RWPE2 (cell line): Measurements from ENCODE around the gene CCDC7.

ENCODE experiments used
- ATAC-seq: fragments of 200-7000 bp; cut with Tn5 transposase; 3 replicates; pipeline ENCODE4 v1.9.1; 2021; ENCODE audit warnings: low read depth
- DNase-seq: peaks from one replicate; pipeline ENCODE4 v3.0.0-alpha.2; 2020; ENCODE audit warnings: low spot score
- H3K27ac ChIP-seq: fragments of 450-650 bp; 2 replicates; pipeline ENCODE4 v1.5.1; 2017; ENCODE audit warnings: mild to moderate bottlenecking; ENCODE audit not compliant: poor library complexity, severe bottlenecking
- H3K27me3 ChIP-seq: fragments of 250-450 bp; sonication (Bioruptor Pico); 2 replicates; pipeline ENCODE4 v1.5.1; 2021; ENCODE audit warnings: mild to moderate bottlenecking, moderate library complexity; ENCODE audit not compliant: insufficient read depth, poor library complexity, severe bottlenecking
- H3K36me3 ChIP-seq: fragments of 250-450 bp; sonication (Bioruptor Pico); 2 replicates; pipeline ENCODE4 v1.5.1; 2020; ENCODE audit warnings: low read depth, mild to moderate bottlenecking, moderate library complexity
- H3K4me1 ChIP-seq: fragments of 250-450 bp; sonication (Bioruptor Pico); 2 replicates; pipeline ENCODE4 v1.5.1; 2021; ENCODE audit warnings: mild to moderate bottlenecking, moderate library complexity; ENCODE audit not compliant: insufficient read depth, poor library complexity, severe bottlenecking
- H3K4me3 ChIP-seq: fragments of 250-450 bp; sonication (Bioruptor Pico); 2 replicates; pipeline ENCODE4 v1.5.1; 2021; ENCODE audit warnings: mild to moderate bottlenecking, moderate library complexity; ENCODE audit not compliant: severe bottlenecking
- H3K9me3 ChIP-seq: fragments of 250-450 bp; sonication (Bioruptor Pico); 2 replicates; pipeline ENCODE4 v1.5.1; 2021; ENCODE audit warnings: mild to moderate bottlenecking, moderate library complexity; ENCODE audit not compliant: severe bottlenecking
- CTCF ChIP-seq: fragments of 450-650 bp; IDR thresholded peaks from one replicate; pipeline ENCODE4 v1.5.1; 2017; ENCODE audit warnings: mild to moderate bottlenecking, moderate library complexity; ENCODE audit not compliant: poor library complexity, severe bottlenecking

Gene CCDC7

GRCh38 chr10:32413513-32413912 lies 32.4 kb upstream of the CCDC7 start:
- H3K4me1 ChIP-seq: peaks cover 22% of the 10 kb centered on the region
- ATAC-seq: peak; percentile 90
- H3K36me3 ChIP-seq: no peaks in the 10 kb centered on the region
- no peak overlapping the region for H3K4me3 ChIP-seq
- TF ChIP-seq CTCF: no peak
- H3K9me3 ChIP-seq: no peaks in the 10 kb centered on the region
- peak; percentile 62 for DNase-seq
- H3K27ac ChIP-seq: peak overlapping the region; percentile 69
- no peaks in the 10 kb centered on the region for H3K27me3 ChIP-seq

GRCh38 chr10:32415361-32415760 lies 30.6 kb upstream of the CCDC7 start:
- H3K27ac ChIP-seq: no peak overlapping the region
- no peak overlapping the region for H3K4me3 ChIP-seq
- DNase-seq: no peak
- no peaks in the 10 kb centered on the region for H3K9me3 ChIP-seq
- H3K36me3 ChIP-seq: no peaks in the 10 kb centered on the region
- ATAC-seq: no peak
- H3K4me1 ChIP-seq: peaks cover 22% of the 10 kb centered on the region
- H3K27me3 ChIP-seq: no peaks in the 10 kb centered on the region
- no peak for TF ChIP-seq CTCF

DNA sequence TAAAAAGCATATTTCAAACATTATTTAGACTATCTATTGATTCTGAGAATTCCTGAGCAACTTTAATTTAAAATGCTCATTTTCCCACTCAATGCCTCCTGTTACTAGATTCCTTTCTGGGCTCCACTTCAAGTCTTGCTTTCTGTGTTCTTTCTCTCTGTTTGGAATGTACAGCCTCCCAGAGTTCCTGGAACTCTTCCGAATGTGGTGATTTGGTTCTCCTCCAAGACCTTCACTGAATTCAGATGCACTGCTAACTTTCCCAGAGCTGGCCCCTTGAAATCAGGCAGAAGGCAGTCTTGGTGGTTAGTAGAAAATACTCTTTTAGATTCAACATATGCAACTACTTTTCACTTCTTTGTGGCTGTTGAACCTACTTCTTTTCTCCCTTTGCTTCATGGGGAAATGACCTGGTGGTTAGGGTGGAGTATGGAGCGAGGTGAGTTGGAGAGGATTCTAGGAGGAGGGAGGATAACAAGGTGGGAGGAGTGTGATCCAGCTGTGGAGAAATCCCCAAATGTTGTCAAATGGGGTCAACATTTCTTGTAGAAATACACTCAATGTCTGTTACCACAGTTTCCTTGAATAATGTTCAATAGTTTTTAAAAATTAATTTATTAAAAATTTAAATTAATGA lies 27.9 kb upstream of the CCDC7 start:
- no peak for ATAC-seq

GRCh38 chr10:32418572-32418971 lies 27.4 kb upstream of the CCDC7 start:
- no peaks in the 10 kb centered on the region for H3K36me3 ChIP-seq
- no peak for DNase-seq
- no peak for ATAC-seq
- peaks cover 4% of the 10 kb centered on the region for H3K4me1 ChIP-seq
- no peak overlapping the region for H3K4me3 ChIP-seq
- H3K9me3 ChIP-seq: no peaks in the 10 kb centered on the region
- H3K27me3 ChIP-seq: no peaks in the 10 kb centered on the region
- no peak for TF ChIP-seq CTCF
- no peak overlapping the region for H3K27ac ChIP-seq

More for the DNA sequence above, 27.9 kb upstream of the CCDC7 start:
- H3K27me3 ChIP-seq: no peaks in the 10 kb centered on the region
- no peak for DNase-seq
- H3K4me1 ChIP-seq: peaks cover 9% of the 10 kb centered on the region
- no peak overlapping the region for H3K27ac ChIP-seq
- TF ChIP-seq CTCF: no peak
- no peak overlapping the region for H3K4me3 ChIP-seq
- H3K9me3 ChIP-seq: no peaks in the 10 kb centered on the region
- H3K36me3 ChIP-seq: no peaks in the 10 kb centered on the region

DNA sequence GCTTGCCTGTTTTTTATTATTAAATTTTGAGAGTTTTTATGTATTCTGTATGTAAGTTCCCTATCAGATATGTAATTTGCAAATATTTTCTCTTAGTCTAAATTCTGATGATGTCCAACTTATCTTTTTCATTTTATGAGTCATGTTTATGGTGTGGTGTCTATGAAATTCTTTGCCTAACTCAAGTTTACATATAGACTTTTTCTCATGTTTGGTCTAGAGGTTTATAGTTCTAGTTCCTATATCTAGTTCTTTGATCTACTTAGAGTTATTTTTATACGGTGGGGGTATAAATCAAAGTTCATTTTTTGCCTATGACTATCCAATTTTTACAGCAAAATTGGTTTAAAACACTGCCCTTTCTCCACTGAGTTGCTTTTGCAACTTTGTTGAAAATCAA lies 26.3 kb upstream of the CCDC7 start:
- ATAC-seq (no peak), DNase-seq (no peak)
- no peak for TF ChIP-seq CTCF
- Histone ChIP-seq H3K36me3 (no peaks in the 10 kb centered on the region), H3K9me3 (no peaks in the 10 kb centered on the region), H3K4me1 (no peaks in the 10 kb centered on the region), H3K27ac (no peak overlapping the region), H3K4me3 (no peak overlapping the region), H3K27me3 (no peaks in the 10 kb centered on the region)
